NCI-H1417 (cell line): ENCODE data around the gene GNMT.
"Not testable (repeated sequence)": the region's sequence is repeated elsewhere in the genome, so short reads cannot be mapped to it uniquely, and the experiment has no call there.

Experiments
- DNase-seq, 3 experiments: peaks; one replicate each; lab custom pipeline; 2025; lab: John Stamatoyannopoulos, UW

The GNMT gene

GRCh38 chr6:42978487-42978838, 17.9 kb downstream of the GNMT start:
- DNase-seq: peak in 2 of 3 experiments; percentile 42 to 47

GRCh38 chr6:42978839-42979522, 18.4 kb downstream of the GNMT start, which contains the start of gene PEX6:
PEX6 (minus strand) TSS chr6:42979181; CDS start chr6:42979150, 31 bp downstream.
- peak; percentile 89 to 93 (median 89) for DNase-seq

GRCh38 chr6:42979523-42980177, 19.1 kb downstream of the GNMT start:
- no peak for DNase-seq

GRCh38 chr6:42981836-42982235, 21.3 kb downstream of the GNMT start:
- DNase-seq: no peak

- peak; percentile 97 to 99 (median 99) for DNase-seq
These were observed 23.7 kb downstream of the GNMT start, which contains the start of gene PPP2R5D for GRCh38 chr6:42984001-42984923. PPP2R5D (plus strand) TSS chr6:42984570; CDS start chr6:42984678, 108 bp downstream.

- DNase-seq: peak in 2 of 3 experiments; percentile 6 to 21
These were observed 24.4 kb downstream of the GNMT start for GRCh38 chr6:42984924-42985475.

- DNase-seq: no peak
These were observed 27.2 kb downstream of the GNMT start for GRCh38 chr6:42987533-42988451.

- no peak for DNase-seq
These were observed 28.0 kb downstream of the GNMT start for GRCh38 chr6:42988486-42989020.

GRCh38 chr6:42989923-42990322, 29.4 kb downstream of the GNMT start:
- DNase-seq: no peak

GRCh38 chr6:42993445-42993844, 32.9 kb downstream of the GNMT start:
- no peak for DNase-seq

- DNase-seq: no peak
These were observed 36.0 kb downstream of the GNMT start for GRCh38 chr6:42996513-42996912.

- not testable (repeated sequence) for DNase-seq
These were observed 37.7 kb downstream of the GNMT start for GRCh38 chr6:42998205-42998604.

GRCh38 chr6:43001843-43002242, 41.3 kb downstream of the GNMT start:
- no peak for DNase-seq

GRCh38 chr6:43005844-43006243, 45.3 kb downstream of the GNMT start:
- DNase-seq: no peak

GRCh38 chr6:43006251-43006650, 45.7 kb downstream of the GNMT start:
- DNase-seq: no peak

GRCh38 chr6:43007126-43007525, 46.6 kb downstream of the GNMT start:
- DNase-seq: no peak

- DNase-seq: peak in 2 of 3 experiments; percentile 13 to 42
These were observed 48.6 kb downstream of the GNMT start for GRCh38 chr6:43009124-43009523.

GRCh38 chr6:43011207-43011606, 50.7 kb downstream of the GNMT start:
- DNase-seq: no peak

- DNase-seq: no peak
These were observed 51.8 kb downstream of the GNMT start for GRCh38 chr6:43012364-43012763.

GRCh38 chr6:43013097-43013842, 52.7 kb downstream of the GNMT start:
- DNase-seq: no peak
